Neural cell (in vitro differentiated cells): ENCODE data around the gene MAB21L4. TPM values are rescaled to one million over a fixed set of nuclear protein-coding genes. Genes with fewer than 3 reads are reported as not detected.

ENCODE experiments used
- H2AFZ ChIP-seq: fragments of 200-600, 300-800 bp; sonication (generic), shearing (Covaris generic); 2 replicates; pipeline ENCODE4 v1.6.0; 2014; ENCODE audit warnings: low read depth, mild to moderate bottlenecking, antibody characterized with exemption, low read length, moderate library complexity
- H3F3A ChIP-seq: fragments of 200-600 bp; shearing (Covaris generic); 2 replicates; pipeline ENCODE4 v1.6.1; 2016; ENCODE audit warnings: mild to moderate bottlenecking, moderate library complexity, mixed read lengths, antibody characterized with exemption, low read length; ENCODE audit not compliant: insufficient read depth, poor library complexity, severe bottlenecking
- H3K27ac ChIP-seq: fragments of 200-600, 300-800 bp; sonication (generic), shearing (Covaris generic); 2 replicates; pipeline ENCODE4 v1.5.1; 2014; ENCODE audit warnings: mild to moderate bottlenecking, low read length, moderate library complexity
- H3K27me3 ChIP-seq: fragments of 300-800, 200-600 bp; sonication (generic), shearing (Covaris generic); 2 replicates; pipeline ENCODE4 v1.6.0; 2014; ENCODE audit warnings: mild to moderate bottlenecking, low read depth, low read length, moderate library complexity; ENCODE audit not compliant: insufficient read depth
- H3K36me3 ChIP-seq: fragments of 300-800, 200-600 bp; sonication (generic), shearing (Covaris generic); 2 replicates; pipeline ENCODE4 v1.5.1; 2014; ENCODE audit warnings: mild to moderate bottlenecking, antibody characterized with exemption, low read length, moderate library complexity; ENCODE audit not compliant: insufficient read depth
- H3K4me2 ChIP-seq: fragments of 300-800, 200-600 bp; sonication (generic), shearing (Covaris generic); 2 replicates; pipeline ENCODE4 v1.6.0; 2014; ENCODE audit warnings: mild to moderate bottlenecking, low read length
- H3K4me3 ChIP-seq: fragments of 300-800, 200-600 bp; sonication (generic), shearing (Covaris generic); 2 replicates; pipeline ENCODE4 v1.5.1; 2014; ENCODE audit warnings: mild to moderate bottlenecking, low read length, moderate library complexity
- H3K79me2 ChIP-seq: fragments of 200-600 bp; shearing (Covaris generic); replicated peaks from 2 replicates; pipeline ENCODE4 v1.6.0; 2014; ENCODE audit warnings: mild to moderate bottlenecking, low read length, moderate library complexity; ENCODE audit not compliant: insufficient read depth
- H3K9ac ChIP-seq: fragments of 300-800, 200-600 bp; sonication (generic), shearing (Covaris generic); 2 replicates; pipeline ENCODE4 v1.6.1; 2016; ENCODE audit warnings: mild to moderate bottlenecking, low read length, mixed read lengths
- H3K9me2 ChIP-seq: fragments of 200-600 bp; shearing (Covaris generic); 2 replicates; pipeline ENCODE4 v1.6.1; 2016; ENCODE audit warnings: mild to moderate bottlenecking, low read length, mixed read lengths; ENCODE audit not compliant: insufficient read depth
- H3K9me3 ChIP-seq: fragments of 200-600, 300-800 bp; sonication (generic), shearing (Covaris generic); 2 replicates; pipeline ENCODE4 v1.6.1; 2016; ENCODE audit warnings: mild to moderate bottlenecking, mixed run types, low read length, moderate library complexity, mixed read lengths
- H4K20me1 ChIP-seq: fragments of 200-600 bp; shearing (Covaris generic); 2 replicates; pipeline ENCODE4 v1.6.1; 2016; ENCODE audit warnings: mild to moderate bottlenecking, mixed run types; ENCODE audit not compliant: insufficient read depth
- CTCF ChIP-seq: fragments of 450-650 bp; IDR thresholded peaks from 2 replicates; pipeline ENCODE4 v1.5.1; 2014; ENCODE audit warnings: antibody characterized with exemption, mild to moderate bottlenecking, moderate library complexity; ENCODE audit not compliant: poor library complexity, severe bottlenecking
- EP300 ChIP-seq: fragments of 450-650 bp; conservative IDR thresholded peaks from 2 replicates; pipeline ENCODE4 v1.6.1; 2014; ENCODE audit warnings: antibody characterized with exemption, mild to moderate bottlenecking, moderate library complexity; ENCODE audit not compliant: poor library complexity, severe bottlenecking
- EZH2 ChIP-seq: fragments of 200-600, 300-800 bp; shearing (Covaris generic), sonication (generic); IDR thresholded peaks from 2 replicates; pipeline ENCODE4 v1.6.1; 2014; ENCODE audit warnings: antibody characterized with exemption, low read length, borderline replicate concordance, mild to moderate bottlenecking; ENCODE audit not compliant: insufficient read depth, poor library complexity, severe bottlenecking
- MXI1 ChIP-seq: fragments of 450-650 bp; conservative IDR thresholded peaks from 2 replicates; pipeline ENCODE4 v1.6.1; 2014; ENCODE audit warnings: antibody characterized with exemption, mild to moderate bottlenecking; ENCODE audit not compliant: poor library complexity, severe bottlenecking
- POLR2AphosphoS5 ChIP-seq: IDR thresholded peaks from 2 replicates; pipeline ENCODE4 v1.6.1; 2012
- RAD21 ChIP-seq: fragments of 450-650 bp; conservative IDR thresholded peaks from 2 replicates; pipeline ENCODE4 v1.6.1; 2014; ENCODE audit warnings: antibody characterized with exemption, mild to moderate bottlenecking, moderate library complexity
- REST ChIP-seq: IDR thresholded peaks from 2 replicates; pipeline ENCODE4 v1.6.1; 2012; ENCODE audit warnings: borderline replicate concordance
- SMC3 ChIP-seq: fragments of 450-650 bp; conservative IDR thresholded peaks from 2 replicates; pipeline ENCODE4 v1.6.1; 2014; ENCODE audit warnings: antibody characterized with exemption, mild to moderate bottlenecking, moderate library complexity; ENCODE audit not compliant: poor library complexity
- TAF1 ChIP-seq: IDR thresholded peaks from 2 replicates; pipeline ENCODE4 v1.6.1; 2012; ENCODE audit warnings: low read depth
- polyA plus RNA-seq: library from polyadenylated mRNA; depleted of rRNA; stranded (reverse); fragments of >200 nt; gene quantifications from 2 replicates; pipeline ENCODE4 v1.2.3, GENCODE V29; 2014

Gene MAB21L4
- polyA plus RNA-seq, 1 donor from 2014 or later, result not detected

DNA sequence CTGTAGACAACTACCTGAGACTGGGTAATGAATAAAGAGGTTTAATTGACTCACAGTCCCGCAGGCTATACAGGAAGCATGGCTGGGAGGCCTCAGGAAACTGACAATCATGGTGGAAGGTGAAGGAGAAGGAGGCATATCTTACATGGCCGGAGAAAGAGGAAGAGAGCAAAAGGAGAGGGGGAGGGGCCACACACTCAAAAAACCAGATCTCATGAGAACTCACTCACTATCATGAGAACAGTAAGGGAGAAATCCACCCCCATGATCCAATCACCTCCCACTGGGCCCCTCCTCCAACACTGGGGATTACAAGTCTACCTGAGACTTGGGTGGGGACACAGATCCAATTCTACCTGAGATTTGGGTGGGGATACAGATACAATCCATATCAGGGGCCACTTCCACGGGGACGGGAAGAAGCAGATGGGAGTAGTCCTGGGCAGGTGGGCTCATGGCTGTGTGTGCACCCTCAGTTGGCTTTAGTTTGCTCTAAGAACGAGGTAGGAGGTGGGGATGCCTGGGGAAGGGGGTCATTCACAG lies 9.9 kb downstream of the MAB21L4 start:
- H3F3A ChIP-seq, result no peaks in the 10 kb centered on the region
- H4K20me1 ChIP-seq, result no peaks in the 10 kb centered on the region
- no peak overlapping the region for H3K27ac ChIP-seq
- TF ChIP-seq RAD21 (no peak), TAF1 (no peak), CTCF (no peak), REST (no peak), EP300 (no peak), POLR2AphosphoS5 (no peak), EZH2 (no peak), MXI1 (no peak), SMC3 (no peak)
- H3K9me2 ChIP-seq, result no peaks in the 10 kb centered on the region
- no peak overlapping the region for H3K4me2 ChIP-seq
- H3K27me3 ChIP-seq, result no peaks in the 10 kb centered on the region
- no peaks in the 10 kb centered on the region for H3K79me2 ChIP-seq
- no peak overlapping the region for H3K9ac ChIP-seq
- no peak overlapping the region for H3K4me3 ChIP-seq
- H3K36me3 ChIP-seq, result no peaks in the 10 kb centered on the region
- no peaks in the 10 kb centered on the region for H3K9me3 ChIP-seq
- H2AFZ ChIP-seq, result no peak overlapping the region

GRCh38 chr2:240885566-240885965 lies 10.4 kb downstream of the MAB21L4 start:
- TF ChIP-seq EZH2 (no peak), TAF1 (no peak), POLR2AphosphoS5 (no peak), RAD21 (no peak), REST (no peak), EP300 (no peak), MXI1 (no peak)
- H3K9ac ChIP-seq, result no peak overlapping the region
- H3K9me2 ChIP-seq, result no peaks in the 10 kb centered on the region
- H3K36me3 ChIP-seq, result no peaks in the 10 kb centered on the region
- H3K27me3 ChIP-seq, result no peaks in the 10 kb centered on the region
- H3F3A ChIP-seq, result no peaks in the 10 kb centered on the region
- no peaks in the 10 kb centered on the region for H4K20me1 ChIP-seq
- H2AFZ ChIP-seq, result no peak overlapping the region
- no peaks in the 10 kb centered on the region for H3K79me2 ChIP-seq
- no peak overlapping the region for H3K27ac ChIP-seq
- H3K4me2 ChIP-seq, result no peak overlapping the region
- no peak overlapping the region for H3K4me3 ChIP-seq
- H3K9me3 ChIP-seq, result no peaks in the 10 kb centered on the region
